ENCODE measurements around the gene NPIPB13. TPM values are rescaled to one million over a fixed set of nuclear protein-coding genes. Genes with fewer than 3 reads are reported as not detected.
"Not testable (repeated sequence)": the region's sequence is repeated elsewhere in the genome, so short reads cannot be mapped to it uniquely, and the experiment has no call there.

The NPIPB13 gene
- total RNA-seq, 1 experiment from 2014 or later, result 16.4 TPM

GRCh38 chr16:30278523-30278922 is 30.2 kb upstream of the NPIPB13 start:
- H2AK5ac ChIP-seq (ENCODE audit: insufficient read length, low read length); H4K5ac ChIP-seq (ENCODE audit: insufficient read length, low read depth, low read length); H3K79me1 ChIP-seq (ENCODE audit: insufficient read depth, low read depth, low read length, poor library complexity, severe bottlenecking); H2BK120ac ChIP-seq (ENCODE audit: low read depth, low read length, poor library complexity, severe bottlenecking); H2BK20ac ChIP-seq (ENCODE audit: low read depth, low read length, poor library complexity, severe bottlenecking); H3K79me2 ChIP-seq (ENCODE audit: insufficient read depth, low read length); H3K27me3 ChIP-seq (ENCODE audit: insufficient read depth, low read length); H4K20me1 ChIP-seq (ENCODE audit: control insufficient read depth, insufficient read depth, insufficient read length); H3K36me3 Mint-ChIP-seq (ENCODE audit: insufficient read depth in 1 of 3, low read depth in 3 of 3); H4K91ac ChIP-seq (ENCODE audit: insufficient read length, low read depth, low read length); H3K23ac ChIP-seq (ENCODE audit: insufficient read length, low read depth, low read length); H2BK15ac ChIP-seq (ENCODE audit: low read depth, low read length); H3K9me3 ChIP-seq (ENCODE audit: control insufficient read depth, low read depth, low read length); DNase-seq; H3K18ac ChIP-seq (ENCODE audit: insufficient read length, low read depth, low read length); H3K4ac ChIP-seq (ENCODE audit: low read depth, low read length); H3K9ac ChIP-seq (ENCODE audit: extremely low read depth, insufficient read length, low read length); H3K4me3 Mint-ChIP-seq; H3K4me1 Mint-ChIP-seq; H2BK5ac ChIP-seq (ENCODE audit: insufficient read length, low read length); H3K27ac Mint-ChIP-seq; H3K23me2 ChIP-seq (ENCODE audit: insufficient read length, low read depth, low read length, poor library complexity, severe bottlenecking); H3K9me3 Mint-ChIP-seq; H3K56ac ChIP-seq (ENCODE audit: insufficient read length, low read depth, low read length); H2BK12ac ChIP-seq (ENCODE audit: insufficient read length, low read depth, low read length); H3K4me2 ChIP-seq (ENCODE audit: insufficient read depth, insufficient read length, low read length); H3K27ac ChIP-seq (ENCODE audit: insufficient read length, low read depth, low read length); H3K4me1 ChIP-seq (ENCODE audit: insufficient read depth, low read length); H3K27me3 Mint-ChIP-seq (ENCODE audit: low read depth); H2AFZ ChIP-seq (ENCODE audit: low read length); H3T11ph ChIP-seq (ENCODE audit: low read length); H4K8ac ChIP-seq (replicated peaks; ENCODE audit: insufficient read length, low read depth, low read length); H3K14ac ChIP-seq (ENCODE audit: insufficient read depth, low read length): not testable (repeated sequence)
- no CpG with 5 or more reads among the region's 3 CpGs for WGBS (ENCODE audit: extremely low coverage, insufficient read length, low lambda C conversion rate)

GRCh38 chr16:30217082-30217481 is 31.2 kb downstream of the NPIPB13 start:
- H4K91ac ChIP-seq (ENCODE audit: insufficient read length, low read depth, low read length); H4K20me1 ChIP-seq (ENCODE audit: control insufficient read depth, insufficient read depth, insufficient read length); H2BK20ac ChIP-seq (ENCODE audit: low read depth, low read length, poor library complexity, severe bottlenecking); H3T11ph ChIP-seq (ENCODE audit: low read length); H3K4ac ChIP-seq (ENCODE audit: low read depth, low read length); H3K36me3 Mint-ChIP-seq (ENCODE audit: insufficient read depth in 1 of 3, low read depth in 3 of 3); H4K8ac ChIP-seq (replicated peaks; ENCODE audit: insufficient read length, low read depth, low read length); H3K79me2 ChIP-seq (ENCODE audit: insufficient read depth, low read length); H3K4me1 Mint-ChIP-seq; DNase-seq; H3K18ac ChIP-seq (ENCODE audit: insufficient read length, low read depth, low read length); H2AK5ac ChIP-seq (ENCODE audit: insufficient read length, low read length); H2BK120ac ChIP-seq (ENCODE audit: low read depth, low read length, poor library complexity, severe bottlenecking); H2BK15ac ChIP-seq (ENCODE audit: low read depth, low read length); H3K23me2 ChIP-seq (ENCODE audit: insufficient read length, low read depth, low read length, poor library complexity, severe bottlenecking); H3K27me3 ChIP-seq (ENCODE audit: insufficient read depth, low read length); H3K56ac ChIP-seq (ENCODE audit: insufficient read length, low read depth, low read length); H2BK12ac ChIP-seq (ENCODE audit: insufficient read length, low read depth, low read length); H3K4me2 ChIP-seq (ENCODE audit: insufficient read depth, insufficient read length, low read length); H2BK5ac ChIP-seq (ENCODE audit: insufficient read length, low read length); H4K5ac ChIP-seq (ENCODE audit: insufficient read length, low read depth, low read length); H3K9me3 Mint-ChIP-seq; H3K4me1 ChIP-seq (ENCODE audit: insufficient read depth, low read length); H2AFZ ChIP-seq (ENCODE audit: low read length); H3K27ac ChIP-seq (ENCODE audit: insufficient read length, low read depth, low read length); H3K9me3 ChIP-seq (ENCODE audit: control insufficient read depth, low read depth, low read length); H3K27me3 Mint-ChIP-seq (ENCODE audit: low read depth); H3K14ac ChIP-seq (ENCODE audit: insufficient read depth, low read length); H3K27ac Mint-ChIP-seq; H3K9ac ChIP-seq (ENCODE audit: extremely low read depth, insufficient read length, low read length); H3K4me3 Mint-ChIP-seq; H3K79me1 ChIP-seq (ENCODE audit: insufficient read depth, low read depth, low read length, poor library complexity, severe bottlenecking); H3K23ac ChIP-seq (ENCODE audit: insufficient read length, low read depth, low read length): not testable (repeated sequence)
- no CpG with 5 or more reads among the region's 5 CpGs for WGBS (ENCODE audit: extremely low coverage, insufficient read length, low lambda C conversion rate)
